Colon (tissue), 2 donors: ENCODE results near the gene UTF1.

Source experiments
- FAIRE-seq: peaks from 2 replicates; lab custom pipeline; 2012; peaks lifted over from hg19 to GRCh38; lab: Jason Lieb, UNC
- donor health status: control.
- donor health status: control.

The UTF1 gene

GRCh38 chr10:133230044-133230361 is at the start of gene UTF1:
Gene UTF1, plus strand, starts transcription at chr10:133230217. Its CDS starts 72 bp downstream, at chr10:133230289.
- FAIRE-seq, result no peak

GRCh38 chr10:133180965-133181639 is 48.9 kb upstream of the UTF1 start:
- FAIRE-seq, result no peak

GRCh38 chr10:133182190-133182589 is 47.8 kb upstream of the UTF1 start:
- FAIRE-seq, result no peak

GRCh38 chr10:133182791-133183645 is 47.0 kb upstream of the UTF1 start:
- no peak for FAIRE-seq

- no peak for FAIRE-seq
Observed at GRCh38 chr10:133183646-133184378, 46.2 kb upstream of the UTF1 start.

DNA sequence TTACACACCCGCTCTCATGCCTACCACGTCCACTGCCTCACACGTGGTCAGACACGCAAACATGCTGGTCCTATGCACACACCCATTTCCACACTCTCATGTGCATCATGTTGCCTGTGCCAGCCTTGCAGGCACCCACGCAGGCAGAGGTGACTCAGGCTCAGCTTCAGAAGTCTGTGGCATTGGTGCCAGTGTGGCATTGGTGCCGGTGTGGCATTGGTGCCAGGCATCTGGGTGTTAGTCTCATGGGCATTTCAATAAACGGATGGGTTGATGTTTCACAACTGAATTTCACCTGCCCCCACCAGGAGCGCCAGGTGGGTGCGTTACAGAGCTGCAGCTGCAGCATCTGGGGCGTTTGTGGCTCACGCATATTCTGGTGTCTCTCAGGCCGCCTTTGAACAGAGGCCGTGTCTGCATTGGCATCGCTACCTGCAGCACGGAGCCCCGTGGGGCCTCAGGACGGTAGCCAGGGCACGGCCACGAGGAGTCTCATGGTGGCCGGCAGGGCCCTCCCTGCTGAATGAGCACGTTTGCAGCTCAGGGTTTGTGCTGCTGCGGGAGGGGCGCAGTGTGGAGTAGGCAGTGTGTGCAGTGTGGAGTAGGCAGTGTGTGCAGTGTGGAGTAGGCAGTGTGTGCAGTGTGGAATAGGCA is 45.3 kb upstream of the UTF1 start:
- FAIRE-seq, result no peak

DNA sequence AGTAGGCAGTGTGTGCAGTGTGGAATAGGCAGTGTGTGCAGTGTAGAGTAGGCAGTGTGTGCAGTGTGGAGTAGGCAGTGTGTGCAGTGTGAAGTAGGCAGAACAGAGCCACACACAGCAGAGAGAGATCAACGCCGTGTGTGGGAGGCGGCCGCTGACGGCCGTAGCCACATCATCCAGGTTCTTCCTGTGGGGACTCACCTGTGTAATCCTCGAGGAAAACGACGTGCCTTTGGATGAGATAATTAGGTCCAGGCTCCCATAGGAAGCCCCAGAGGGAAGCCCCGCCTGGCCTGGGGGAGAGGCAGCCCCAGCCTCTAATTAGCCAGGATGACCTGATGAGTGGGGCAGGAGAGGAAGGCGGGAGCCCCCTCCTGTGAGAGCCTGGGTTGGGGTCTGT is 44.6 kb upstream of the UTF1 start:
- no peak for FAIRE-seq

- FAIRE-seq, result no peak
Observed at GRCh38 chr10:133185916-133186315, 44.1 kb upstream of the UTF1 start.

DNA sequence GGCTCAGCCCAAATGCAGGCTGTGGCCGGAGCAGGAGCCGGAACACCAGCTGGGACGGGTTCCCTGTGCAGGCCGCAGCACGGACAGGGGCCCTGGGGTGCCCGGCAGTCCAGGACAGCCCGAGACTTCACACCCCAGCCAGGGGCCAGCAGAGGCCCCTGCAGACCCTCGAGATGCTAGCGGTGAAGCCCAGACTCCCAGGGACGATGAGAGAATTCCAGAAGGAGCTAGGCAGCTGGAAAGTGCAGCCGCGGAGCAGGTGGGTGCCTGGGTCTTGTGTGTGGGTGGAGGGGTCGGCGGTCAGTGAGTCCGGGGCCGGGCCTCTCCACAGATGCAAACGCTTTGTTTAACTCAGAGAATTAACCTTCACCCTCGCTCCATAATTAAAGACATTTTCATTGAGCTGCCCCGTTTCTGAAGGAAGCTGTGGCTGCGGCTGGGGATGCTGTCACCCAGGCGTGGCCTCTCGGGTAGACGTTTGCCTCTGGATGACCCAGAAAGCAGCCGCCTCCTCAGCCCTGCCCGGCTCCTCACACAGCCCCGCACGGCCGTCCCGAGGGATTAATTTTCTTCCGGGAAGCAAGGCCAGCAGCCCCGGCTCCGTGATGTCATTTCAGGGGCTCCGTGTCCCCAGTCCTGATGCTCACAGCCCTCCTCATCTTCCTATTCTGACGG is 43.5 kb upstream of the UTF1 start:
- no peak for FAIRE-seq

- no peak for FAIRE-seq
Observed at GRCh38 chr10:133187091-133187905, 42.7 kb upstream of the UTF1 start.

DNA sequence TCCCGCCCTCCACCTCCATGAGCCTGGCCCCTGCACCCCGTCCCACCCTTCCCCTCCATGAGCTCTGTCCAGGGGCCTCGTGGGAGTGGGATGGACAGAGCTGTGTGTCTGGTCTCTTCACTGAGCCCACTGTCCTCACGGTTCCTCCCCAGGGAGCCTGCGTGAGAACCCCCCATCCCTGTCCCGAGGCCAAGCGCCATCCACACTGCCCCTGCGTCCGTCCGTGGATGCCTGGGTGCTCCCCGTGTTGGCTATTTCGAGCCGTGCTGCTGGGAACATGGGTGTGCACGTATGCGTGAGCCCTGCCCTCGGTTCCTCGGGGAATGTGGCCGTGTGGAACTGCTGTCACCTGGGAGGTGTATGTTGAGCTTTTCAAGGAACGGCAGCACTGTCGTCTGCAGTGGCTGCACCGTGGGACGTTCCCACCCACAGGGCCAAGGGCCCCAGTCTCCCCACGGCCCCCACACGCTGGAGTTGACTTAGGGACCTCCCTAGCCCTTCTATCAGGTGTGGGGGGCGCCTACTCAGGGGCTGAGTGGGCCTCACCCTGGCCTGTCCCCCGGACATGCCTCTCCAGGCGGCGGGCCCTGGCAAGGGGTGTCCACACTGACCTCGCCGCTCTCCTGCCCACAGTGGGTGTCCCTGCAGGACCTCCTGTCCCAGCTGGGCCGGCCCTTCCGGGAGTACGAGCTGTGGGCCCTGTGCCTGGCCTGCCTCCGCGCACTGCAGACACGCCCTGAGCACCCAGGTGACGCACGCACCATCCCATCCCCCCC is 41.9 kb upstream of the UTF1 start:
- no peak for FAIRE-seq

DNA sequence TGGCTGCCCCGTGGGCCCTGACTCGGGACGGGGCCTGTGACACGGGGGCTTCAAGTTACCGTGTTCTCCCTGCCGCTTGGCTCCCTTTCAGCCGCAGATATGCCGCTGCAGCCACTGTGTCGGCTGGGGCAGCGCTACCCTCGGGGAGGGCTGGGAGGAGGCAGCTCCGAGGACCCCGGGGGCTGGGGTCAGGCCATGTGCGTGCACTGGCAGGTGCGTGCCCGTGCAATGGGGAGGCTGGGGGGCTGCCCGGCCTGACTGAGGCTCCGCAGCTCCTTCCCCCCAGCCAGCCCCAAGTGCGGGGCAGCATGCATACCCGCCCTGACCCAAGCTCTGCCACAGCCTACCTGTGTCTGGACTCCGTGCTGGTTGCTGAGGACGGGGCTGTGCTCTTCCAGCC is 40.8 kb upstream of the UTF1 start:
- no peak for FAIRE-seq

GRCh38 chr10:133189726-133190125 is 40.3 kb upstream of the UTF1 start:
- no peak for FAIRE-seq

GRCh38 chr10:133190225-133190624 is 39.8 kb upstream of the UTF1 start:
- no peak for FAIRE-seq

DNA sequence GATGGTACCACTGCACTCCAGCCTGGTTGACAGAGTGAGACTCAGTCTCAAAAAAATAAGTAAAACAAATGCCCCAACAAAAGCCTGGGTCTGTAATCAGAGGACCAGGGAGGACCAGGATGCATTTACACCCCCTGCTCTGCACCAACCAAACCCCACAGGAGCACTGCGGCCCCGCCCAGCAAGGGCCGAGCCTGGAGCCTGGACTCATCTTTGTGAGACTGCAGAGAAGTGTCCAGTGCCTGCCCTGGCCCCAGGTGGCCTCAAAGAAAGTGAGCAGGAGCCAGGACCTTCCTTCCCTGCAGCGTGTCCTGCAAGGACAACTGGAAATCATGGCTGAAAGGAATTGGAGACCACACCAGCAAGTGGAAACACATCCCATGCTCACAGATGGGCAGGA is 38.4 kb upstream of the UTF1 start:
- FAIRE-seq, result no peak

- FAIRE-seq, result no peak
Observed at GRCh38 chr10:133194151-133194550, 35.9 kb upstream of the UTF1 start.

DNA sequence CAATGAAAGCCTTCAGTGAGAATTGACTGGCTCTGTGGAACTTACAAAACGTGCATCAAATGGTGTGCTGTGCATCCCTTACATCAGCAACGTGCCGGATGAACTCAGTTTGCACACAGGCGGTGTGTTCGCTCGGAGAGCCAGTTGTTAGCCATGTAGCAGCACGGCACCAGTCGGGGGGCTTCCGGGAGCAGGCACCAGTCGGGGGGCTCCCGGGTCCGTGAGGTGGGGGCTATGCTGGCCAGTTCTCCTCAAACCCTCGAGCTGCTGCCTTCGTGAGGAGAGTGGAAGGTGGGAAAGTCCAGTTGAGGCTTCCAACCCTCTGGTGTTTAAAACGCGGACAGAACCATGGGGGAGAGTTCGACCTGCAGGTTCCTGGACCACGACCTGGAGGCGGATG is 34.9 kb upstream of the UTF1 start:
- no peak for FAIRE-seq

DNA sequence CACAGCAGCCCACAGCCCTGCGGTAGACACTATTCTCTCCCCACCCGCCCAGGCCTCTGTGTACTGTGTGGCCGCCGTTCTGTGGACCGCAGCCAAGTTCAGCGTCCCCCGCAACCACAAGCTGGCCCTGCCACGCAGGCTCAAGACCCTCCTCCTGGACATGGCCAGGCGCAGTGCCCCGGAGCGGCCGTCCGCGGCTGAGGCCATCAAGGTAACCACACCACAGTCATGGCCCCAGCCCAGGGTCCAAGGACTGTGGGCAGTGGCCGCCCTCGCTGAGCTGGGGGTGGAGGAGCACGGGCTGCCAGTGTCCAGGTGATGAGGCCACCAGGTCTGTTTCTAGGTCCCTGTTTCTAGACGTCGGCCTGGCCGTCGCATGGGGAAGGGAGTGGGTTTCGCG is 34.4 kb upstream of the UTF1 start:
- FAIRE-seq, result no peak

- no peak for FAIRE-seq
Observed at GRCh38 chr10:133196221-133196915, 33.6 kb upstream of the UTF1 start.
